ENCODE measurements around the gene IZUMO3. TPM values are rescaled to one million over a fixed set of nuclear protein-coding genes. Genes with fewer than 3 reads are reported as not detected.

The IZUMO3 gene
- total RNA-seq, 2 donors from 2014 or later = not detected

DNA sequence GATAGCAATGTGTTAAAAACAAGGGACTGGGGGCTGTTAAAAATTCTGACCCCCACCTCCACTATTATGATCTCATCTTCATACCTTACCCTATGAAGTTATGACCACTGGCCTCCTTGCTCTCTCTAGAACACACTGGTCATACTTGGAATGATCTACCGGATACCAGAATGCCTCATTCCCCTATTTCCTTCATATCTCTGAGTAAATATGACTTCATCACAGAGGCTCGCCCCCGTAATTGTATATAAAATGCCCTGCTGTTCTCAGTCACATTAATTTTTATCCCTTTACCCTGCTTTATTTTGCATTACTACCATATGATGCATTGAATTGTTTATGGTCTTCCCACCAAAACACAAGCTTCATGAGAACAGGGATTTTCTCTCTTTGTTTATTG lies 29.2 kb downstream of the IZUMO3 start:
- Histone ChIP-seq H3K4me3 (ENCODE audit: low read length) (no peak overlapping the region), H3K9ac (ENCODE audit: extremely low read depth, low read length, poor library complexity, severe bottlenecking) (no peak overlapping the region), H3K27me3 (ENCODE audit: control insufficient read depth, insufficient read depth, low read length, poor library complexity, severe bottlenecking) (no peaks in the 10 kb centered on the region), H3K36me3 (ENCODE audit: control insufficient read depth, insufficient read depth, low read length) (no peaks in the 10 kb centered on the region), H3K9me3 (ENCODE audit: control insufficient read depth, low read length) (peaks cover 7% of the 10 kb centered on the region), H3K4me1 (ENCODE audit: control insufficient read depth, insufficient read depth, low read length) (peaks cover 4% of the 10 kb centered on the region), H3K27ac (ENCODE audit: low read depth, low read length) (no peak overlapping the region)
- no peaks in the 10 kb centered on the region for H3K27me3 Mint-ChIP-seq (ENCODE audit: insufficient read depth)
- no peak overlapping the region for H3K4me3 Mint-ChIP-seq
- no peak overlapping the region for H3K27ac Mint-ChIP-seq
- no peaks in the 10 kb centered on the region for H3K9me3 Mint-ChIP-seq
- H3K36me3 Mint-ChIP-seq (ENCODE audit: low read depth) = no peaks in the 10 kb centered on the region
- no peak for TF ChIP-seq CTCF (conservative IDR thresholded peaks at IDR 0.05)
- peaks cover 15% of the 10 kb centered on the region for H3K4me1 Mint-ChIP-seq
- WGBS, 2 experiments (ENCODE audit: insufficient coverage in 1 of 2, insufficient read length in 1 of 2) = 93 to 100% methylated on average over 3 of the region's 3 CpGs
- DNase-seq = no peak

DNA sequence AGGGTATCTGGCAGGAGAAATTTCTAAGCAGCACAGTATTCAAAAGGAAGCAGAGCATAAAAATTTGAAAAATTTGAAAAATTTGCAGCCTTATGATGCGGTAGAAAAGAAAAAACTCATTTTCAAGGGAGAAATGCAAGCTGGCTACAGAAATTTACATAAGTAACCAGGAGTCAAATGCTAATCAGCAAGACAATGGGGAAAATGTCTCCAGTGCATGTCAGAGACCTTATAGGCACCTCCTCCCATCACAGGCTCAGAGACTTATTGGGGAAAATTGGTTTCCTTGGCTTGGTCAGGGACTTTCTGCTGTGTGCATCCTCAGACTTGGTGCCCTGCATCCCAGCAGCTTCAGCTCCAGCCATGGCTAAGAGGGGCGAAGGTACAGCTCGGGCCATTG lies 35.8 kb downstream of the IZUMO3 start:
- WGBS, 2 experiments (ENCODE audit: insufficient coverage in 1 of 2, insufficient read length in 1 of 2) = 88 to 91% methylated on average over 3 of the region's 3 CpGs
- no peaks in the 10 kb centered on the region for H3K4me1 Mint-ChIP-seq

DNA sequence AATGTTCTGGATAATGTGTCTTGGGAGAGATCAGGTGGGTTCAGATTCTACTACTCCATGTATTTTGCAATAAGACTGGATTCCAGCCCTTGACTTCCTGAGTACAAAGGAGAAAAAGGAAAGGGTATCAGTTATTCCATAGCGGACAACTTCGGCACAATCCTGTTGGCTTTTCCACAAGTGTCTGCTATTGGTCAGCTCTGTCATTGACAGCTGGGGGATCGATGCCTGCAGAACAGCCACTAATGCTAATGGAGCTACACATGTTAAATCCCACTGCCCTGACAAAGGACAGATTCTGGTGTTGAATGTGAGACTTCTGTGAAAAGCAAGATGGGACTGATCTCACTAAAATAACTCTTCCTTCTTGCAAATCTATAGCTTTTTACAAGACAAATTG lies 41.2 kb downstream of the IZUMO3 start:
- Mint-ChIP-seq H3K9me3 (peaks cover 4% of the 10 kb centered on the region), H3K4me3 (no peak overlapping the region), H3K4me1 (no peaks in the 10 kb centered on the region), H3K36me3 (ENCODE audit: low read depth) (no peaks in the 10 kb centered on the region), H3K27ac (no peak overlapping the region), H3K27me3 (ENCODE audit: insufficient read depth) (no peaks in the 10 kb centered on the region)
- Histone ChIP-seq H3K9ac (ENCODE audit: extremely low read depth, low read length, poor library complexity, severe bottlenecking) (no peak overlapping the region), H3K4me1 (ENCODE audit: control insufficient read depth, insufficient read depth, low read length) (no peaks in the 10 kb centered on the region), H3K27me3 (ENCODE audit: control insufficient read depth, insufficient read depth, low read length, poor library complexity, severe bottlenecking) (no peaks in the 10 kb centered on the region), H3K9me3 (ENCODE audit: control insufficient read depth, low read length) (peaks cover 4% of the 10 kb centered on the region), H3K36me3 (ENCODE audit: control insufficient read depth, insufficient read depth, low read length) (no peaks in the 10 kb centered on the region), H3K27ac (ENCODE audit: low read depth, low read length) (no peak overlapping the region), H3K4me3 (ENCODE audit: low read length) (no peak overlapping the region)
- WGBS, 2 experiments (ENCODE audit: insufficient coverage in 1 of 2, insufficient read length in 1 of 2) = 86 to 96% methylated on average over 3 of the region's 3 CpGs
- no peak for TF ChIP-seq CTCF (conservative IDR thresholded peaks at IDR 0.05)
- no peak for DNase-seq

More for the DNA sequence above, 35.8 kb downstream of the IZUMO3 start:
- H3K4me3 ChIP-seq (ENCODE audit: low read length) = no peak overlapping the region
- TF ChIP-seq CTCF (conservative IDR thresholded peaks at IDR 0.05) = no peak
- Mint-ChIP-seq H3K4me3 (no peak overlapping the region), H3K27me3 (ENCODE audit: insufficient read depth) (no peaks in the 10 kb centered on the region), H3K36me3 (ENCODE audit: low read depth) (peaks cover 3% of the 10 kb centered on the region), H3K27ac (no peak overlapping the region), H3K9me3 (peaks cover 21% of the 10 kb centered on the region)
- H3K27ac ChIP-seq (ENCODE audit: low read depth, low read length) = no peak overlapping the region
- no peak overlapping the region for H3K9ac ChIP-seq (ENCODE audit: extremely low read depth, low read length, poor library complexity, severe bottlenecking)
- H3K36me3 ChIP-seq (ENCODE audit: control insufficient read depth, insufficient read depth, low read length) = no peaks in the 10 kb centered on the region
- peaks cover 29% of the 10 kb centered on the region for H3K9me3 ChIP-seq (ENCODE audit: control insufficient read depth, low read length)
- DNase-seq = no peak
- no peaks in the 10 kb centered on the region for H3K27me3 ChIP-seq (ENCODE audit: control insufficient read depth, insufficient read depth, low read length, poor library complexity, severe bottlenecking)
- no peaks in the 10 kb centered on the region for H3K4me1 ChIP-seq (ENCODE audit: control insufficient read depth, insufficient read depth, low read length)

Measured in endodermal cell (in vitro differentiated cells).